HG03097 (cell line): ENCODE data around the gene NSUN4.
A peak's percentile ranks its signal among the peaks of the same experiment; 100 is the strongest.
"Not testable (repeated sequence)": the region's sequence is repeated elsewhere in the genome, so short reads cannot be mapped to it uniquely, and the experiment has no call there.

Source experiments
- ATAC-seq: cut with Tn5 transposase; IDR thresholded peaks from one replicate; pipeline ENCODE4 v1.9.1; 2021; ENCODE audit not compliant: unreplicated experiment, low FRiP score

Gene NSUN4

DNA sequence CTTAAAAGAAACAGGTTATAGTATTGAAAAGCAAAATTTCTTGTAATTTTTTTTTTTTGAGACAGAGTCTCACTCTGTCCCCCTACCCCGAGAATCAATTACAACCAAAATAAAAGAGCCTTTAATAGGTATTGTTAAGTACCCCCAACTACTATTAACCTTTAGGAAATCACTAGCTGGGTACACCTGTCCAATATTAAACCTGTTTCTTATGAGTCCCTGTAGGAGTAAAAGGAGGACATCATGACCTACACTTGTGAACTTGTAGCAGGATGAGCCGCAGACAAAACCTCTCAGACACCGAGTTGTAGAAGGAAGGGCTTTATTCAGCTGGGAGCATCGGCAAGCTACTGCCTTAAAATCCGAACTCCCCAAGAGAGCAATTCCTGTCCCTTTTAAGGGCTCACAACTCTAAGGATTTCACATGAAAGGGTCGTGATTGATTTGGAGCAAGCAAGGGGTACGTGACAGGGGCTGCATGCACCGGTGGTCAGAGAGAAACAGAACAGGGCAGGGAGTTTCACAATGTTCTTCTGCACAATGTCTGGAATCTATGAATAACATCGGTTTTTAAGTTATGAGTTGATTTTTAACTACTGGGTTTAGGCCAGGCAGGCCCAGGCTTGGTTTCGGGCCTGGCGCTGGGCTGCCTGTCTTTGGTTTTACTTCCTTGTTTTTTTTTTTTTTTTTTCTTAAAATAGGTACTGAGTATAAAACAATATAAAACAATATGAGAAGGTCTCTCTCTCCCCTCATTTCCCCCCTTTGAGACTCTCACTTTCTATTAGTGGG, 15.1 kb upstream of the NSUN4 start:
- ATAC-seq: not testable (repeated sequence)

DNA sequence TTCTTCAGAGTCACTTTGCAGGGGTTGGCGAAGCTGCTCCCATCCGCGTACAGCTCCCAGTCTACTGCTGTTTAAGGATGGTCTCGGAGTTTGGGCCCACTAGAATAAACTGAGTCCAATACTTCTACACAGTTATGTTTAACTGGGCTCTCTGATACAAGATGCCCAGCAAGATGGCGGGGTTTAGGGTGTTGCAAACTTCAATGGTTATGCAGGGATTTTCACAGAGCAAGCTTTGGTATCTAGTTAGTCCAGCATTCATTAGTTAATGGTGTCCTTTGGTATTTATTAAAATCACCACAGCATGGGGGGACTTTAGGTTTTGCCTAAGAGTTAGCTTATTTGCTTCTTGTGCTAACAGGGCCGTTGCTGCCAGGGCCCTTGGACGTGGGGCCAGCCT, 12.4 kb upstream of the NSUN4 start:
- ATAC-seq: not testable (repeated sequence)

DNA sequence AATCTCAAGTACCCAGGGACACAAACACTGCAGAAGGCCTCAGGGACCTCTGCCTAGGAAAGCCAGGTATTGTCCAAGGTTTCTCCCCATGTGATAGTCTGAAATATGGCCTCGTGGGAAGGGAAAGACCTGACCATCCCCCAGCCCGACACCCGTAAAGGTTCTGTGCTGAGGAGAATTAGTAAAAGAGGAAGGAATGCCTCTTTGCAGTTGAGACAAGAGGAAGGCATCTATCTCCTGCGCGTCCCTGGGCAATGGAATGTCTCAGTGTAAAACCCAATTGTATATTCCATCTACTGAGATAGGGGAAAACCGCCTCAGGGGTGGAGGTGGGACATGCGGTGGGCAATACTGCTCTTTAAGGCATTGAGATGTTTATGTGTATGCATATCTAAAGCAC, 10.8 kb upstream of the NSUN4 start:
- not testable (repeated sequence) for ATAC-seq

DNA sequence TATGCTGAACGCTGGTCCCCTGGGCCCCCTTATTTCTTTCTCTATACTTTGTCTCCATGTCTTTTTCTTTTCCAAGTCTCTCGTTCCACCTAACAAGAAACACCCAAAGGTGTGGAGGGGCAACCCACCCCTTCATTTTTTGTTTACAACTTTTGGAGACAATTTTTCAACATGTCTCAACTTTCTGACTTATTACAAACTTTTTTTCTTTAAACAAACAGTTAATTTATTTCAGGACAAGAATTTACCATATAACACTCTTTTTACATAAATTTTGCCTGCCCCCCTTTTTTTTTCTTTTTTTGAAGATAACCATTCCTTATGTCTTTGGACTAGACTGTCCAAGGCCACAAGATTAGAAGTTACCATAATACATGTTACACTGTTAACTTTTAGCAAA, 10.2 kb upstream of the NSUN4 start:
- not testable (repeated sequence) for ATAC-seq

DNA sequence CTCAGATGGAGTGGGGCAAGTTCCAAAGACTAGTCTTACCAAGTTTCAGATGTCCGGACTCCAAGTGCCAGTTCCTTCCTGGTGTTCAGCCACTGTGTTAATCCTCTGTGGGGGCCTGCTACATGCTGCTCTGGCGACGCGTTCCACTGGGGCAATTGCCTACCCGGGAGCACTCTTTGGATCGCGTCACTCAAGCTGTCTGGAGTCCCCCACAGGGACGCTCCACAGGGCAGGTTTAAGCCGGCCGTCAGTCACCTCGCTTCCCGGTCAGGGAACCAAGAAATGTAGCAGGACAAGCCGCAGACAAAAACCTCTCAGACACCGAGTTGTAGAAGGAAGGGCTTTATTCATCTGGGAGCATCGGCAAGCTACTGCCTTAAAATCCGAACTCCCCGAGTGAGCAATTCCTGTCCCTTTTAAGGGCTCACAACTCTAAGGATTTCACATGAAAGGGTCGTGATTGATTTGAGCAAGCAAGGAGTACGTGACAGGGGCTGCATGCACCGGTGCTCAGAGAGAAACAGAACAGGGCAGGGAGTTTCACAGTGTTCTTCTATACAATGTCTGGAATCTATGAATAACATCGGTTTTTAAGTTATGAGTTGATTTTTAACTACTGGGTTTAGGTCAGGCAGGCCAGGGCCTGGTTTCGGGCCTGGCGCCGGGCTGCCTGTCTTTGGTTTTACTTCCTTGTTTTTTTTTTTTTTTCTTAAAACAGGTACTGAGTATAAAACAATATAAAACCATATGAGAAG, 8.6 kb upstream of the NSUN4 start:
- not testable (repeated sequence) for ATAC-seq

DNA sequence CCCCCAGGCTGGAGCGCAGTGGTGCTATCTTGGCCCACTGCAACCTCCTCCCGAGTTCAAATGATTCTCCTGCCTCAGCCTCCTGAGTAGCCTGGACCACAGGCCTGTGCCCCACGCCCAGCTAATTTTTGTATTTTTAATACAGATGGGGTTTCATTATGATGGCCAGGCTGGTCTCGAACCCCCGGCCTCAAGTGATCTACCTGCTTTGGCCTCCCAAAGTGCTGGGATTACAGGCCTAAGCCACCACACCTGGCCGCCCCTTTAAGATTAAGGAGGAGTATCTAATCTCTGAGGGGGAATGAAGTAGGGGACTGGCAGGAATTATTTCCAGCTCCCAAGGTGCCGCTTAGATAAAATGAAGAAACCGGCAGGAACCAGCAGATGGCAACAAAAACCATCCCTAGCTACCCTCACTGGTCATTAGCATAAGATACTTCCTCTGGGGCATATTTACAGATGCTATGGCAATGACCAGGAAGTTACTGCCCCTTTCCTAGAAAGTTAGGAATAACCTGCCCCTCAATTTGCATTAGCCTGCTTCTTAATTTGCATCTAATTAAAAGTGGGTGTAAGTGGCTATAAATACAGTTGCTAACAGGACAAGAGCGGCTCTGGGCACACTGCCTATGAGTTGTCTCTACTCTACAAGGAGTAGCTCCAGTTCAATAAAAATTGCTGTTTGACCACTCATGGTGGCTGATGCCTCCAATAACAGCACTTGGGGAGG, 7.1 kb upstream of the NSUN4 start:
- ATAC-seq: peak; percentile 41

DNA sequence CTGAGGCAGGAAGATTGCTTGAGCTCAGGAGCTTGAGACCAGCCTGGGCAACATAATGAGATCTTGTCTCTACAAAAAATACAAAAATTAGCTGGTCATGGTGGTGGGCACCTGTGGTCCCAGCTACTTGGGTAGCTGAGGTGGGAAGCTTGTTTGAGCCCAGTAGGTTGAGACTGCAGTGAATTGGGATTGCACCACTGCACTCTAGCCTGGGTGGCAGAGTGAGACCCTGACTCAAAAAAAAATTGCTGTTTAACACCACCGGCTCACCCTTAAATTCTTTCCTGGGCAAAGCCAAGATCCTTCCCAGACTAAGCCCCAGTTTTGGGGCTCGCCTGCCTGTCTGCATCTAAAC, 6.6 kb upstream of the NSUN4 start:
- ATAC-seq: no peak

DNA sequence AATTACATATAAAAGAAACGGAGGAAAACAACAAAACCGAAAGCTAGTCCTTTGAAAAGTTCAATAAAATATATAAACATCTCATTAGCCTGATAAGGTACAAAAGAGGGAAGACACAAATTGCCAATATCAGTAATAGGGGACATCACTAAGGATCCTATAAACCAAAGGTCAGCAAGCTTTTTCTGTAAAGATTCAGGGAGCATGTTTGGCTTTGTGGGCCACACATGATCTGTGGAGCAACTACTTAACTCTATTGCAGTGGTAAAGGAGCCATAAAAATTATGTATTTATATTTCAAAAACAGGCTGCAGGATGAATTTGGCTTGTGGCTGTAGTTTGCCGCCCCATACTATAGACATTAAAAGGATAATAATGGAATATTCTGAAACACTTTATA, 5.5 kb upstream of the NSUN4 start:
- ATAC-seq: no peak

DNA sequence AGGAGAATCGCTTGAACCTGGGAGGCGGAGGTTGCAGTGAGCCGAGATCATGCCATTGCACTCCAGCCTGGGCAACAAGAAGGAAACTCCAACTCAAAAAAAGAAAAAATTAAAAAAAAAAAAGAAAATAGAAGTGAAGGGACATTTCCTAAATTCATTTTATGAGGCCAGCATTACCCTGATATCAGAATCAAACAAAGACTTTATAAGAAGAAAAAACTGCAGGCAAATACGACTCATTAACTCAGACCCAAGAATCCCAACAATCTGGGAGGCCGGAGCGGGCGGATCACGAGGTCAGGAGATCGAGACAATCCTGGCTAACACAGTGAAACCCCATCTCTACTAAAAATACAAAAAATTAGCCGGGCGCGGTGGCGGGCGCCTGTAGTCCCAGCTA, 3.2 kb upstream of the NSUN4 start:
- not testable (repeated sequence) for ATAC-seq

DNA sequence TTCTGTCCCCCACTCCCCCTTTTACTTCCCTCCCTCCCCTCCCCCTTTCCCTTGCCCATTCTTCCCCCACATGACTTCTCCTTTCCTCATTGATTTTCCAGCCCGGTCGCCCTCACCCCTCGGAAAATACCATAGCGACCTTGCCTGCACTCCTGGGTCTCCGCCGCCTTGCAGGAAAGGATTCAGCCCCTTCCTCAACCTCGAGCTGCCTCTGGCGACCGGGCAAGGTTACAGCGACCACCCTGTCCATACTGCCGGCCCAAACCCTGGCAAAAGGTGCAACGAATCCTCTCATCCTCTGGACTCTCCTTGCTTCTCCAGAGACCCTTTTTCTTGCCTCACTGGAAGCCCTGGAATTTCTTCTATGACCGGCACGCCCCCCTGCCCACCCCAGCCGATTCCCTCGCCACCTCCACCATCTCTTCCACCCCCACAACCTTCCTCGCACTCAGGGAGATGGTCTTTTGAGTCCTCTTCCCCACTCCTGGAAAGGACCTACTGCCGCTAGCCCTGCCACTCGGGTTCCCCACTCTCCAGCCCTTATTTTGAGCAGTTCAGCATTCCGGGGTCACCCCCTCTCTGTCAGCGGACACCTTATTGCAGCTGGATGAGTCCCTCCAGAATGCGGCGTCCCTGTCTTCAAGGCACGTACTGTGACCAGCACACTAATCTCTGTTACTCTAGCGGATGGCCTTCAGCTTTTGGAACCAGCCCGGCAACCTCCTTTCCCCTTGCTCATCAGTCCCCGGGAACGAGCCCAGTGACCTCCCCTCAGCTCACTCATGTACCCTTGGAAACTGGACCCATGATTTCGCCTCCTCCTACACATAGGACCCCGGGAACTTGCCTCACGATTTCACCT, 846 bp downstream of the NSUN4 start:
- no peak for ATAC-seq

DNA sequence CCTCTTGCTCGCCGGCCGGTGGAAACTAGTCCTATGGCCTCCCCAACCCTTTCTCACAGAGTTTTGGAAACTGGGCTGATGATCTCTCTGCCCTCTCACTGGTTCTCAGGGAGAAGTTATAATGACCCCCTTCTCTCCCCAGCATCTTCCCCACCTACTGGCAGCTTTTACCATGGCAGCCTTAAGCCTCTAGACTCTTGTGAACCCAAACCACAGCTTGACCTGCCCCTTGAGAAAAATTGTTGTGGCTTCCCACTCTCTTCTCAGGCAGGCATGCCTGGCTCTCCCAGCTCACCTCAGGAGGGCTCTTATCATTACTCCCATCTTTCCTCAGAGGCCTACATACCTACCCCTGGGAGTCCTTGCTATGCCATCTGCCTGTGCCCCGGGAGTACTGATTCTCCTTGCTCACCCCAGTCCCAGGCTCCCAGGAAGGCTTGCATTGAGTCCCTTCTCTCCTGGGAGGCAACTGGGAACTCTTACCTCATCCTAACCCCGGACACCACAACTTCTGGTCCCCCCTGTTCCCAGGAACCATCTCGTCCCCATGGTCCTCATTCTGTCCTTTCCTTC, 1.6 kb downstream of the NSUN4 start:
- no peak for ATAC-seq

DNA sequence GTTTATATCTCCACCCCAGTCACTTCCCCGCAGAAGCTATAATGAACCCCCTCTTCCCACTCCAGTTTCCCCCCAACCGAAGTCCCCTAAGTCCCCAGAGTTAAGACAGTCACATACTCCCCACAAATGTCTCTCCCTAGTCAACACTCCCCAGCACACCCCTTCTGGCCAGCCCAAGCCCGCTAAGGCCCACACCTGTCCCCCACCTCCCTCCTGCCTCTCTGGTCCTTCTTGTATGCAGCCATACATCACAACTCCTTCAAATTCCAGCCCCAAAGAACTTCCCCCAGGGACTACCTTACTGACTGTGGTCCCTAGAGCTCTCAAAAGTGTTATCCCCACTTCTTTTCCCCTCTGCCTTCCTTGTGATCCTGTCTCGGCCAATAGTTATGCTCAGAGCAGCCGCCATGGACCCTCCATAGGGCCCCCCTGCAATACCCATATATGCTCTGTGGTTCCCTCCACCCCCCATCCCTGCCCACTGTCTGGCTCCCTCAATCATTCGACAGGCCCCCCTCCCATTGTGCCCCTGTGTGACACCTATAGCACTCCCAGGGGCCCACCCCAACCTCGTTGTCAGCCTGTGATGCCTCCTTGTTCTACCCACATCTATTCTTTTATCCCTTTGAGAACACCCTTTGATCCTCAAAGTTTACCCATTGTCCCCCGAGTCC, 2.2 kb downstream of the NSUN4 start:
- ATAC-seq: no peak

DNA sequence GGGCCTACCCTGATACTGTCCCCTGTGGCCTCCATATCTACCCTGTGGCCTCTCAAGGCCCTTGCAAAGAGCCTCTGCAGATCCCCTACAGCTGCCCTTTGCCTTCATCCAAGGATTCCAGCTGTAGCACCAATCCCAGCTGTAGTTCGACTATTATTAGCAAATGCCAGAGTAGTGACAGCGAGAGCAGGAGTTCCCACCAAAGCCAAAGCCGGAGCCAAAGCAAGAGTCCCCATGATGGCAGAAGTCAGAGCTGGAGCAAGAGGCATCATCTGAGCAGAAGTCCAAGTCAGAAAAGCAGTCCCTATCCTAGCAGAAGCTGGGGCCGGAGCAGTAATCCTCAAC, 2.7 kb downstream of the NSUN4 start:
- ATAC-seq: no peak

DNA sequence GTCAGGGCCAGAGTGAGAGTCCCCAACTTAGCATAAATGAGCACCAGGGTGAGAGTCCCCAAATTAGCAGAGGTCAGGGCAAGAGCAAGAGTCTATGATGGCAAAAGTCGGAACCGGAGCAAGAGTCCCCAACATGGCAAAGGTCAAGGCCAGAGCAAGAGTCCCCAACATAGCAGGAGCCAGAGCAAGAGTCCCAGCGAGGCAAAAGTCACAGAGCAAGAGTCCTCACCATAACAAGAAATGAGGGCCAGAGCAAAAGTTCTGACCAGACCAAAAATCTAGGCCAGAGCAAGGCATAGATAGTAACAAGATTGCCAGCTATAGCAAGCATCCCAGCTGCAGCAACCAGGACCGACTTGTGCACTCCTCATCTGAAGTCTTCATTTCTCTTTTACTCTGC, 3.1 kb downstream of the NSUN4 start:
- no peak for ATAC-seq

DNA sequence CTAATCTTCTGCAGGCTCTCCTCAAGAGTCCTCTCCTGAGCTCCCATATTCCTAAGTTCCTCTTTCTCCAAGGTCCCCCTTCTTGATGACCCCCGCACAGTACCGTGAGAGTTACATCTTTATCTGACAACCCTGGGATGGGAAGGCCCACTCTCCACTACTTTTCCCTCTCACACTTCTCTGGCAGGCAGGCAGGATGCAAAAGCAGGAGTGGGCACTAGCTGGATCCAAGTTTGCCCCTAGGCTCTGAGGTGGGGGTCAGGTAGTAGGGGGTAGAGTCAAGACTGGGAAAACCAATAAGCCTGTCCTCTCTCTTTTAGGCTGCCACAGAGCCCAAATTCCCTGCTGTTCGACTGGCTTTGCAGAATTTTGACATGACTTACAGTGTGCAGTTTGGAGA, 3.9 kb downstream of the NSUN4 start:
- ATAC-seq: no peak

DNA sequence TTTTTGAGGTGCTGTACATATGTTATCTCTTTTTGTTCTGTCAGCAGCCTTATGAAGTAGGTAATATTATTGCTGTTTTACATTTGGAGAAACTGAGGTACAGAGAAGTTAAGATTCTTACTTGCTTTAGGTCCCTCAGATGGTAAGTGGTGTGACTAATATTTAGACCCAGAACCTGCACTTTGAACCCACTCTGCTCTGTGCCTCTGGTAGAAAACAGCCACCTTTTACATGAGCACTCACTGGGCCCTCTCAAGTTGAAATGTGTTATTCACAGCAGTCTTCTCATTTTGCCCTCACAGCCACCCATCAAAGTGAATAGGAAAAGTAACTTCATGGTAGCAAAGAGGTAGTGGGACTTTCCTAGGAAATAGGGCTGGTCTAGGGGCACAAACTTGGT, 4.7 kb downstream of the NSUN4 start:
- no peak for ATAC-seq

DNA sequence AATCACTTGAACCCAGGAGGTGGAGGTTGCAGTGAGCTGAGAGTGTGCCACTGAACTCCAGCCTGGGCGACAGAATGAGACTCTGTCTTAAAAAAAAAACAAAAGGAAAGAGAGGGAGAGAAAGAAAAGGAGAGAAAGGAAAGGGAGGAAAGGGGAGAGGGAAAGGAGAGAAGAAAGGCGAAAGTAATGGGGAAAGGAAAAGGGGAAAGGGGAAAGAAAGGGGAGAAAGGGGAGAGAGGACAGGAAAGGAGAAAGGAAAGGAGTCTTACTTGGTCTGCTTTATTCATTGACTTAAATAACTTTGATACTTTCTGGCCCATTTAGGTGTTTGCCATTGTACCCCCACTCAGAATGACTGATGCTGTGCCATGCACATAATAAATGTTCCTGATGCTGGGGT, 11.8 kb downstream of the NSUN4 start:
- no peak for ATAC-seq

DNA sequence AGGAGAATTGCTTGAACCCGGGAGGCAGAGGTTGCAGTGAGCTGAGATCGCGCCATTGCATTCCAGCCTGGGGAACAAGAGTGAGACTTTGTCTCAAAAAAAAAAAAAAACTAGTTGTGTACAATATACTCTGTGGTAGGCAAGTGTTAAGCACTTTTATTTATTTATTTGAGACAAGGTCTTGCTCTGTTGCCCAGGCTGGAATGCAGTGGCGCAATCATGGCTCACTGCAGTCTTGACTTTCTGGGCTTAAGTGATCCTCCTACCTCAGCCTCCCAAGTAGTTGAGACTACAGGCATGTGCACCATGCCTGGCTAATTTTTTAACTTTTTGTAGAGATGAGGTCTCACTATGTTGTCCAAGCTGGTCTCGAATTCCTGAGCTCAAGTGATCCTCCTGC, 15.3 kb downstream of the NSUN4 start:
- not testable (repeated sequence) for ATAC-seq

DNA sequence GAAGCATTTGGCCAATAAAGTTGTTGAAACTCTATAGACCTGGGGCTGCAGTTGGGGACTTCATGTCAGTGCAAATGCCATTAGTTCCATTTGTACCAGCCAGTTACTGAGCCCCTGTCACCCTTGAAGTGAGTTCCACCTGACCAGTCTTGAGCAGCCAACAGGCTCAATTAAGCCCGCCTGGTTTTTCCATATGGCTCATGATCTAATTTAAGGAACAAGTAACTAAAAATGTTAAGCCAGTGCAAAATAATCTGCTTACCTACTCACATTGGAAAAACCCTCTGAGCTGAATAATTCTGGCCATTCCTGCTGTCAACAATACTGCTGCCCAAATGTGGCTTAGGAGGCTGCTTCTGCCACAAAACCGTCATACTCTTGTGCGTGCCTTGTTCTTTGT, 21.6 kb downstream of the NSUN4 start:
- no peak for ATAC-seq

DNA sequence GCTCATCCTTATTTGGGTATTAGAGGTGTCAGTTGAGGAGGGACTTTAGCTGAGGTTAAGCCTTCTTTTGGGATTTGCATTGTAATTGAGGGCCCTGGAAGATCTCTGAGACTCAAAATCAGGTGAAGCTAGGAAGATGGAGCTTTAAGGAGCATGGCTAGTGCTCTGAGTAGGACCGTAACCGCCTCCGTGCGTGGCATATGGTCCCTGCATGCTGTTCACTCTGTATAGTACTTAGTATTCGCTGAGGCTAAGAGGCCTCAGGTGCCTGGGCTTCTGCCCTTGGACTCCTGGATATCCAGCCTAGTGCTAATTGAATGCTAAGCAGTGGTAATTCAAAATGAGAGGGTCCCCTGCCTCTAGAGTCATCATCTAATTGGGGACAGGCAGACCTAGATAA, 22.5 kb downstream of the NSUN4 start:
- no peak for ATAC-seq
